MM.1S (cell line): ENCODE results near the gene DDO.

ENCODE experiments used
- CTCF ChIP-seq: fragments of 300-600 bp; sonication (generic); IDR thresholded peaks from 2 replicates; pipeline ENCODE4 v1.5.1; 2016; ENCODE audit warnings: antibody characterized with exemption, low read length, mixed read lengths
- EZH2 ChIP-seq: fragments of 300-600 bp; sonication (generic); optimal IDR thresholded peaks from 2 replicates; pipeline ENCODE3; 2017; ENCODE audit warnings: low read depth, mild to moderate bottlenecking, antibody characterized with exemption, low read length, mixed read lengths

- TF ChIP-seq CTCF, result no peak
- no peak for TF ChIP-seq EZH2
Observed at GRCh38 chr6:110439356-110439755, 24.0 kb upstream of the DDO start.
